ENCODE measurements around the gene AHDC1.

DNA sequence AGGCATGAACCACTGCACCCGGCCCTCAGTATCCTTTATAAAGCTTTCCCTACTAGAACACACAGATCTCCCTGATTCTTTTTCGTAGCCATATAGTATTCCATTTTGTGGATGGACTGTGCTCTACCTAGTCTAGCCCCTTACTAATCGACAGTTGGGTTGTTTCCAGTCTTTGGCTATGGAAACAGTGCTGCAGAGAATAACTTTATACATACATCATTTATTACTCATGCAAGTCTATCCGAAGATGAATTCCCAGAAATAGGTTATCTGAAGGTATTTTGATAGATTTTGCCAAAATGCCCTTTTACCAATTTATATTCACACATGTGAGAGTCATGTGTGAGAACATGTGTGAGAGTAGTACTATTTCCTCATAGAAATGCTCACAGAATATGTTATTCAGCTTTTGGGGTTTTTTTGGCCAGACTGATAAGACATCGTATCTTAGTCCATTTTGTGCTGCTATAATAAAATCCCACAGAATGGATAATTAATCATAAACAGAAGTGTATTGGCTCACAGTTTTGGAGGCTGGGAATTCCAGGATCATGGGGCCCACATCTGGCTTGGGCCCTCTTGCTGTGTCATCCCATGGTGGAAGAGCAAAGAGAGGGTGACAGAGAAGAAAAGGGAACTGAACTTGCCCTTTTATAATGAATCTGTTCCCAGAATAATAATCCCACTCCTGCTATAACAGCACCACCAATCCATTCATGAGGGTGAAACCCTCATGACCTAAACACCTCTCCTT is 48.3 kb upstream of the AHDC1 start:
- TF ChIP-seq, protein P1, sequence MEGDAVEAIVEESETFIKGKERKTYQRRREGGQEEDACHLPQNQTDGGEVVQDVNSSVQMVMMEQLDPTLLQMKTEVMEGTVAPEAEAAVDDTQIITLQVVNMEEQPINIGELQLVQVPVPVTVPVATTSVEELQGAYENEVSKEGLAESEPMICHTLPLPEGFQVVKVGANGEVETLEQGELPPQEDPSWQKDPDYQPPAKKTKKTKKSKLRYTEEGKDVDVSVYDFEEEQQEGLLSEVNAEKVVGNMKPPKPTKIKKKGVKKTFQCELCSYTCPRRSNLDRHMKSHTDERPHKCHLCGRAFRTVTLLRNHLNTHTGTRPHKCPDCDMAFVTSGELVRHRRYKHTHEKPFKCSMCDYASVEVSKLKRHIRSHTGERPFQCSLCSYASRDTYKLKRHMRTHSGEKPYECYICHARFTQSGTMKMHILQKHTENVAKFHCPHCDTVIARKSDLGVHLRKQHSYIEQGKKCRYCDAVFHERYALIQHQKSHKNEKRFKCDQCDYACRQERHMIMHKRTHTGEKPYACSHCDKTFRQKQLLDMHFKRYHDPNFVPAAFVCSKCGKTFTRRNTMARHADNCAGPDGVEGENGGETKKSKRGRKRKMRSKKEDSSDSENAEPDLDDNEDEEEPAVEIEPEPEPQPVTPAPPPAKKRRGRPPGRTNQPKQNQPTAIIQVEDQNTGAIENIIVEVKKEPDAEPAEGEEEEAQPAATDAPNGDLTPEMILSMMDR (IDR thresholded peaks at IDR 0.05), result no peak
- TF ChIP-seq POLR2A (IDR thresholded peaks at IDR 0.05) (no peak), POLR2AphosphoS5 (IDR thresholded peaks at IDR 0.05) (no peak), EP300 (IDR thresholded peaks at IDR 0.05) (no peak)

All from stomach (tissue), 4 donors.